Upper lobe of left lung (tissue), 6 donors: Measurements from ENCODE around the gene KLK3. TPM values are rescaled to one million over a fixed set of nuclear protein-coding genes. Genes with fewer than 3 reads are reported as not detected.

Source experiments
- ATAC-seq, 2 donors: fragments of 200-7000 bp; cut with Tn5 transposase; one replicate each; pipeline ENCODE4 v1.9.1; 2022; ENCODE audit warnings: mild to moderate bottlenecking in 2 of 2, moderate library complexity in 2 of 2; ENCODE audit not compliant: low FRiP score in 2 of 2
- DNase-seq, 2 donors: peaks; one replicate each; pipeline ENCODE4 v3.0.0-alpha.2; 2019 to 2020
- H3K27ac ChIP-seq, 4 donors: fragments of 200-600 bp; sonication (generic); one replicate each; pipeline ENCODE4 v1.5.1; 2016 to 2019
- H3K27me3 ChIP-seq, 4 donors: fragments of 200-600 bp; sonication (generic); one replicate each; pipeline ENCODE4 v1.5.1; 2017 to 2019
- H3K36me3 ChIP-seq, 4 donors: fragments of 200-600 bp; sonication (generic); one replicate each; pipeline ENCODE4 v1.5.1; 2016 to 2019
- H3K4me1 ChIP-seq, 4 donors: fragments of 200-600 bp; sonication (generic); one replicate each; pipeline ENCODE4 v1.5.1; 2018 to 2019
- H3K4me3 ChIP-seq, 4 donors: fragments of 200-600 bp; sonication (generic); one replicate each; pipeline ENCODE4 v1.5.1; 2017 to 2019; ENCODE audit warnings: mild to moderate bottlenecking in 2 of 4, moderate library complexity in 1 of 4
- H3K9me3 ChIP-seq, 4 donors: fragments of 200-600 bp; sonication (generic); one replicate each; pipeline ENCODE4 v1.5.1; 2018 to 2019
- CTCF ChIP-seq, 6 experiments: fragments of 450-650 bp in 4 of 6; fragments of 200-600 bp in 2 of 6; sonication (generic) in 2 of 6; IDR thresholded peaks; one replicate each; pipeline ENCODE4 v1.5.1; 2016 to 2019; ENCODE audit warnings: antibody characterized with exemption in 6 of 6
- EP300 ChIP-seq, 4 donors: sonication (generic); formaldehyde crosslinking; IDR thresholded peaks; one replicate each; pipeline ENCODE4 v1.5.1; 2017; ENCODE audit warnings: antibody characterized with exemption in 4 of 4, control low read depth in 2 of 4
- POLR2A ChIP-seq, 4 donors: fragments of 450-650 bp; IDR thresholded peaks; one replicate each; pipeline ENCODE4 v1.5.1; 2016 to 2017; ENCODE audit warnings: antibody characterized with exemption in 4 of 4, mild to moderate bottlenecking in 2 of 4
- POLR2AphosphoS5 ChIP-seq, 2 donors: sonication (generic); formaldehyde crosslinking; IDR thresholded peaks; one replicate each; pipeline ENCODE4 v1.5.1; 2017; ENCODE audit warnings: antibody characterized with exemption in 2 of 2
- WGBS, 2 donors: methylation state at CpG; one replicate each; pipeline ENCODE4 v1.1.5; 2017 to 2018; 5-methylcytosine and 5-hydroxymethylcytosine counted together
- total RNA-seq, 6 donors: library from RNA; depleted of rRNA in 4 of 6; stranded (reverse); fragments of >200 nt in 4 of 6; gene quantifications; one replicate each; pipeline versions ENCODE4 v1.1.0 to v1.2.1, GENCODE V29; 2016 to 2021
- donor health status: DM: no; HTN: no; CAD: no; lungs with moderate emphysema.
- donor health status: DM: no; HTN: yes; CAD: no; lungs with severe emphysema.

KLK3 gene
- total RNA-seq, 6 donors from 2014 or later = 0.33 TPM; not detected in 5

- no peaks in the 10 kb centered on the region for H3K9me3 ChIP-seq
- H3K27ac ChIP-seq = no peak overlapping the region
- peak overlapping the region in 1 of 4 donors; percentile 16 for H3K4me3 ChIP-seq
- no peaks in the 10 kb centered on the region for H3K36me3 ChIP-seq
- peak in 1 of 2 donors; percentile 22 for ATAC-seq
- no peak for TF ChIP-seq POLR2AphosphoS5 (IDR thresholded peaks at IDR 0.05)
- no peak for TF ChIP-seq EP300 (IDR thresholded peaks at IDR 0.05)
- no peak for TF ChIP-seq POLR2A (IDR thresholded peaks at IDR 0.05)
- TF ChIP-seq CTCF (IDR thresholded peaks at IDR 0.05) = no peak
- no peak for DNase-seq
- H3K4me1 ChIP-seq = peaks cover 0 to 13% (median 8%) of the 10 kb centered on the region in 4 donors
- peaks cover 0 to 38% (median 12%) of the 10 kb centered on the region in 4 donors for H3K27me3 ChIP-seq
- 6 to 7% methylated on average over 17 to 21 of the region's 21 CpGs for WGBS, 2 donors
These were observed 34.0 kb upstream of the KLK3 start for GRCh38 chr19:50820549-50821247.

DNA sequence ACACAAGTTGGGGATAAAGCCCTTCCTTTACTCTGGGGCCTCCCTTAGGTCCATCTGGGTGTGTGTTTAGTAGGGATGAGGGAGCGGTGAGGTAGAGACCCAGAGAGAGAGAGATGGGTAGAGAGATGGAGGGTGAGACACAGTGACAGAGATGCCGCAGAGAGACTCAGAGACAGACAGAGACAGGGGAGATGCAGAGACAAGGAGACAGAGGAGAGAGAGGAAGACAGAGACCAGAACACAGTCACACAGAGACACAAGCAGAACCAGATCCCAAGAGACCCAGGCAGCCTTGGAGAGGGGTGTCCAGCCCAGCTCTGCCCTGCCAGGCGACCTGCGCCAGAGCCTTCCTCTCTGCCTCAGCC is 33.5 kb upstream of the KLK3 start:
- Histone ChIP-seq H3K27me3 (peaks cover 0 to 38% (median 12%) of the 10 kb centered on the region in 4 donors), H3K4me1 (peaks cover 0 to 13% (median 8%) of the 10 kb centered on the region in 4 donors), H3K4me3 (no peak overlapping the region), H3K36me3 (no peaks in the 10 kb centered on the region), H3K27ac (no peak overlapping the region), H3K9me3 (no peaks in the 10 kb centered on the region)
- no peak for TF ChIP-seq POLR2A (IDR thresholded peaks at IDR 0.05)
- no peak for TF ChIP-seq CTCF (IDR thresholded peaks at IDR 0.05)
- no peak for TF ChIP-seq EP300 (IDR thresholded peaks at IDR 0.05)
- no peak for TF ChIP-seq POLR2AphosphoS5 (IDR thresholded peaks at IDR 0.05)
- 47 to 61% methylated on average over 3 to 4 of the region's 4 CpGs for WGBS, 2 donors
- ATAC-seq (no peak), DNase-seq (no peak)

DNA sequence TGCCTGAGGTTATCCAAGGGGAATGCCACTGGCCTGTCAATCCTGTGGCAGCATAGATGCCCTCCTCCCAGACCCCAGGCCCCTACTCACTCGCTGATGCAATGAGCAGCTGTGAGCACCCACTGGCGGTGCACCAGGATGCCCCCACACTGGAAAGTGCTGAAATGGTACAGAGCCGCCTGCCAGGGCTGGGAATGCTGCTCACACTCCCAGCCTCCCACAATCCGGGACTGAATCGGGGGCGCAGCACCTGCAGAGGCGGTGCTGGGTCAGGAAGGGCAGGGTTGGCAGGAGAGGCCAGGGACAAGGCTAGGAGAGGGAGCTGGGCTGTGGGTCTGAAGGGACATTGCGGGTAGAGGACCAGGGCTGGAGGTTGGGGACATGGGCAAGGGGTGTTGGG is 33.1 kb upstream of the KLK3 start:
- Histone ChIP-seq H3K36me3 (no peaks in the 10 kb centered on the region), H3K27ac (no peak overlapping the region), H3K9me3 (no peaks in the 10 kb centered on the region), H3K4me3 (no peak overlapping the region), H3K27me3 (peaks cover 0 to 38% (median 12%) of the 10 kb centered on the region in 4 donors), H3K4me1 (peaks cover 0 to 13% (median 8%) of the 10 kb centered on the region in 4 donors)
- no peak for TF ChIP-seq POLR2A (IDR thresholded peaks at IDR 0.05)
- TF ChIP-seq POLR2AphosphoS5 (IDR thresholded peaks at IDR 0.05) = no peak
- TF ChIP-seq CTCF (IDR thresholded peaks at IDR 0.05) = no peak
- no peak for TF ChIP-seq EP300 (IDR thresholded peaks at IDR 0.05)
- DNase-seq (no peak), ATAC-seq (no peak)
- WGBS, 2 donors = 59 to 65% methylated on average over 8 of the region's 8 CpGs

- no peaks in the 10 kb centered on the region for H3K9me3 ChIP-seq
- TF ChIP-seq POLR2AphosphoS5 (IDR thresholded peaks at IDR 0.05) (no peak), POLR2A (IDR thresholded peaks at IDR 0.05) (no peak), EP300 (IDR thresholded peaks at IDR 0.05) (no peak), CTCF (IDR thresholded peaks at IDR 0.05) (no peak)
- H3K27ac ChIP-seq = no peak overlapping the region
- no peak for DNase-seq
- peaks cover 0 to 13% (median 8%) of the 10 kb centered on the region in 4 donors for H3K4me1 ChIP-seq
- ATAC-seq = no peak
- H3K4me3 ChIP-seq = no peak overlapping the region
- H3K27me3 ChIP-seq = peaks cover 0 to 38% (median 12%) of the 10 kb centered on the region in 4 donors
- WGBS, 2 donors = 70 to 71% methylated on average over 7 of the region's 7 CpGs
- H3K36me3 ChIP-seq = no peaks in the 10 kb centered on the region
These were observed 32.0 kb upstream of the KLK3 start for GRCh38 chr19:50822661-50823208.
